DMS53 treated with DMSO at 0.1 percent for 48 hours (cell line): Measurements from ENCODE around the gene TBC1D22B.

Experiments
- DNase-seq: peaks from one replicate; lab custom pipeline; 2025; ENCODE audit not compliant: unreplicated experiment; lab: John Stamatoyannopoulos, UW

Gene TBC1D22B

GRCh38 chr6:37257634-37258404, at the start of gene TBC1D22B, which contains the start of gene TMEM217:
Gene TBC1D22B, plus strand, starts transcription at chr6:37257772. Its CDS starts 146 bp downstream, at chr6:37257918.
Gene TMEM217, minus strand, starts transcription at chr6:37258144. Its CDS starts 39,114 bp downstream, at chr6:37219030.
- DNase-seq, result peak; percentile 88

- DNase-seq, result peak; percentile 37
Measured at GRCh38 chr6:37207903-37208456, 49.6 kb upstream of the TBC1D22B start.

GRCh38 chr6:37208793-37209192, 48.8 kb upstream of the TBC1D22B start:
- no peak for DNase-seq

GRCh38 chr6:37209461-37210205, 47.9 kb upstream of the TBC1D22B start:
- DNase-seq, result no peak

GRCh38 chr6:37210313-37210968, 47.1 kb upstream of the TBC1D22B start:
- peak; percentile 56 for DNase-seq

- DNase-seq, result no peak
Measured at GRCh38 chr6:37212268-37212667, 45.3 kb upstream of the TBC1D22B start.

- DNase-seq, result no peak
Measured at GRCh38 chr6:37218061-37218460, 39.5 kb upstream of the TBC1D22B start.

GRCh38 chr6:37218511-37218910, 39.1 kb upstream of the TBC1D22B start:
- DNase-seq, result no peak

- peak; percentile 80 for DNase-seq
Measured at GRCh38 chr6:37221585-37222124, 35.9 kb upstream of the TBC1D22B start.

GRCh38 chr6:37222125-37222967, 35.2 kb upstream of the TBC1D22B start:
- peak; percentile 94 for DNase-seq

GRCh38 chr6:37222992-37223391, 34.6 kb upstream of the TBC1D22B start:
- DNase-seq, result no peak

- DNase-seq, result no peak
Measured at GRCh38 chr6:37225350-37226169, 32.0 kb upstream of the TBC1D22B start.

GRCh38 chr6:37230104-37230503, 27.5 kb upstream of the TBC1D22B start:
- DNase-seq, result no peak

GRCh38 chr6:37232430-37233017, 25.0 kb upstream of the TBC1D22B start:
- DNase-seq, result no peak

- DNase-seq, result no peak
Measured at GRCh38 chr6:37233541-37233940, 24.0 kb upstream of the TBC1D22B start.

- no peak for DNase-seq
Measured at GRCh38 chr6:37236921-37237320, 20.7 kb upstream of the TBC1D22B start.

- DNase-seq, result no peak
Measured at GRCh38 chr6:37237789-37238188, 19.8 kb upstream of the TBC1D22B start.

GRCh38 chr6:37238381-37238780, 19.2 kb upstream of the TBC1D22B start:
- DNase-seq, result no peak

- no peak for DNase-seq
Measured at GRCh38 chr6:37239526-37239925, 18.0 kb upstream of the TBC1D22B start.
